Umbilical cord (tissue), 2 donors: Measurements from ENCODE around the gene ZNF593OS. TPM values are rescaled to one million over a fixed set of nuclear protein-coding genes. Genes with fewer than 3 reads are reported as not detected.

Experiments
- DNase-seq: peaks from one replicate; pipeline ENCODE4 v3.0.0-alpha.2; 2015; ENCODE audit warnings: low spot score
- total RNA-seq: library from RNA; depleted of rRNA; stranded (reverse); fragments of >200 nt; gene quantifications from one replicate; pipeline ENCODE4 v1.2.3, GENCODE V29; 2014; ENCODE audit warnings: low replicate concordance; ENCODE audit not compliant: insufficient read depth

The ZNF593OS gene
- total RNA-seq, 1 donor from 2014 or later: not detected

DNA sequence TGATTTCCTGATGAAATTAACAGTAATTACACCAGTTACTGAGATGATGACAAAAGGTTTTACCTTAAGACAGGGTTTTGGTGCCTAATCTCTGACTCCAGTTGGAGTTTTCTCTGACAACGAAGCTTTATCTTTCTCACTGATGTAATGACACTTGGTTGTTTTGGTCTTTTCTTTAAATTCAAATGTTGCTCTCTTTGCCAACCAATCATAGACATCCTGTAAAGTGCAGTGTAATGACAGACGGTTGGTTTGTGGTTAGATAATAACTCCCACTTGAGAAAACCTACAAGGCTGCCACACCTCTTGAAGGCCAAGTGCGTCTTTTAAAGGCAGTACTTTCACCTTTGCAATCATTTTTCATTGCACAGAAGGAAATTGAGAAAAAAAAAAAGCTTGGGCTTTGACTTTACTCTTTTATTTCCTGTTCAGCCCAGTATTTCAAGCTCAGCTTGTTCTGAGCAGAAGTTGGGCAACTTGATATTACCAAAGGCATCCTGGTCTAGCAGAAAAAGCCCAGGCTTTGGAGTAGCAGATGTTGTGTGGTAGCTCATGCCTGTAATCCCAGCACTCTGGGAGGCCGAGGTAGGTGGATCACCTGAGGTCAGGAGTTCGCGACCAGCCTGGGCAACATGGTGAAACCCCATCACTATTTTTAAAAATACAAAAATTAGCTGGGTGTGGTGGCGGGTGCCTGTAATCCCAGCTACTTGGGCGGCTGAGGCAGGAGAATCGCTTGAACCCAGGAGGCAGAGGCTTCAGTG, 45.1 kb downstream of the ZNF593OS start:
- DNase-seq: peak; percentile 31

DNA sequence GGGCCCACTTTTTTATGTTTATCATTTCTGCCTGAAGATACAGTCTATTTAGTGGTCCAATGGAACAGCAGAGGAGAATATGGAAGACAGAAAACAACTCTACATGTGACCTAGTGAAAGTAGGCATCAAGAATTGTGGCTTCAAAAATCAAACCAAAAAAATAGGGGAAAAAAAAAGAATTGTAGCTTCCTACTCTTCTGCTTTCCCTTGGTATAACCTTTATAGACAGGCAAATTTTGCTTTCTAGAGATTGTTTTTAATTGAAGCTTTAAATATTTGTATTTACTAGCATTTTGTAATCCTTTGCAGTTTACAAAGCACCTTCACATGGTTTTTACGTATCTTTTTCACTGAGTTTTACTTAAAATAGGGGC, 45.7 kb downstream of the ZNF593OS start:
- no peak for DNase-seq

DNA sequence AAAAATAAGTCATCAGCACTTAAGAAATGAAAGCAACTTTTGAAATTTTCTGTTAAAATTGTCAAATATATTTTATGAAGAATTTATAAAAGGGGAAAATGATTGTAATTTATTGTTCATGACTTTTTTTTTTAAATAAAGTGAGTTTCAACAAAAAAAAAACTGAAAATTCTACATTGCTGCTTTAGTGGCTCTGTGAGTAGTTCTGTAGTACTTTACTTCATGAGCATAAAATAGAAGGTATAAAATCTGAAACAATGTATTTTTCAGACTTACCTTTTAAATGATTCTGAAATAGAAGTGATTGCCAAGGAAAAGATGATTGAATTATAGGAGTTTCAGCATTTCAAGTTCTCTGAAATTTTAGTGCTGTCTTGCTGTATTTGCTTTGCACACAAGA, 46.2 kb downstream of the ZNF593OS start:
- no peak for DNase-seq

DNA sequence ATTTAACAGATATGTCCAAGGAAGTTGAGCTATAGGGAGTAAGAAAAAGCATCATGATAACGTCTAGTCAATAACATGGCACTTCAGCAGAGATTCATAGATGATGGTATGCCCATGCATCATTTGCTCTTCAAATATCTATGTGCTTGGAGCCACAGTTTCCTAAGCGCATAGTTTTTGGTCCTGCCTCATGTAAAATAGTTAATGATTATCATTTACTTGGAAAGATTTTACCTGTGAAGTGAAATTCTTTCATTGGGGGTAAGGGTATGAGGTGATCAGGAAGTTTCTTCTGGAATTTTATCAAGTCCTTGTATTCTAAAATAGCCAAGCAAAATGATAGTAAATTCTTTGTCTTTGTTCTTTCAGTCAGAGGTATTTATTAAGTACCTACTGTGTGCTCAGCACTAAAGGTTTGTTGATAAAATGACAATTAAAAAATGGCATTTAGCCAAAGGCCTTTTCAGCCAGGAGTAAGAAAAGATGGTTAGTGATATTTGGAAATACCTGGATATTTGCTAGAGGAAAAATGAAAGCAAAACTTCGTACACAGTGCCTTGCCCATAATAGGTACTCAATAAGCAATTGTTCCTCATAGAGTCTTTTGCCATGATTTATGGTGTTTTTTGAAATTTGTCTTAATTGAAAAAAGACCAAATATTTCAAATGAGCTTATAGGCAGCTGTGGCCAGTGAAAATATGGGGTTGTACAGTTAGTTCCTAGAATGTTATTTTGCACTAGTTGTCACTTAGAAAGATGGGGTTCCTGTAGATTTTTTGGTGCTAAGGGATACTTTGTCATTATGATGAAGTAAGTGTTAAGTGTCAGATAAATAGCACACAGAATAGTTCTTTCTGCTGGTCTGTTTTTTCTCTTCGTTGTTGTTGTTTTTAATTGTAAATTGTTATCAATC, 47.0 kb downstream of the ZNF593OS start:
- no peak for DNase-seq

DNA sequence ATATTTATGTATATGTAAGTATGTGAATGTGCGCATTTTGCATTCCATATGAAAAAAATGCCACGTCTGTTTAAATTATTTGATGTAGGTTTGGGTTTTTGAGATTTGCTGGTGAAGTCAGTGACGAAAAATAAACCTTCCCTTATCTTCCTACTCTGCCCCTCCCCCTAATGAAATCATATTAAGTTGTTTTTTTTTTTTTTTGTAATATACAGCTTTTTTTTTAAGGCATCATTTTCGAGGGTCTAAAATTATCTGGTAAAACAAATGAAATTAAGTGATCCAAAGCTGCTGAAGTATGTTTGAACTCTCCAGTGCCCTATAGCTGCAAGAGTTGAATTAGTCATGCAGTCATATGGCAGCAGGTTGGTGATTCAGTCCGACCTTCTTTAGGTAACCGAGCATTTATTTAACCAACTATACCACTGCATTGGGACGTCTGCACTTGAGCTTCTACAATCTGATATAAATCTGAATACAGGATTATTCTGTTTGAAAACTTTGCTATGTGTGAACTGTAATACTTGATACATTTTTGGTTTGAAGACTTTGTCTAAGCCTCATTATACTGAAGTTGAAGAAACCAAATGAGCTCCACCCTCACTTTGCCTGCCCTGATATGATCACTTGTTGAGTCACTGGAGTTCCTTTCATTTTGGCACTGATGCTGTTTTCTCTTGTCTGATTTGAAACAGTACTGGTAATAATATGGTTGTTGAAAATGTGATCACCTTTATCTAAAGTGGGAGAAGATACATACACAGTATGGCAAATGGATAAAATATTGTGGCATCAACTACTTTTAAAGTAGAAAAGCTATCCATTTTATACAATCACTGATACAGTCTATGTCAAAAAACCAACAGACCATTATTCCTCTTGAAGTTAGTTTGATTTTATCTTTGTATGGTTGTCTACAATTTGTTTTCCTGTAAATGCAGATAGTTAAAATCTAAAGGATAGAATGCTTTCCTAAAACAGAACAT, 48.4 kb downstream of the ZNF593OS start:
- DNase-seq: no peak

DNA sequence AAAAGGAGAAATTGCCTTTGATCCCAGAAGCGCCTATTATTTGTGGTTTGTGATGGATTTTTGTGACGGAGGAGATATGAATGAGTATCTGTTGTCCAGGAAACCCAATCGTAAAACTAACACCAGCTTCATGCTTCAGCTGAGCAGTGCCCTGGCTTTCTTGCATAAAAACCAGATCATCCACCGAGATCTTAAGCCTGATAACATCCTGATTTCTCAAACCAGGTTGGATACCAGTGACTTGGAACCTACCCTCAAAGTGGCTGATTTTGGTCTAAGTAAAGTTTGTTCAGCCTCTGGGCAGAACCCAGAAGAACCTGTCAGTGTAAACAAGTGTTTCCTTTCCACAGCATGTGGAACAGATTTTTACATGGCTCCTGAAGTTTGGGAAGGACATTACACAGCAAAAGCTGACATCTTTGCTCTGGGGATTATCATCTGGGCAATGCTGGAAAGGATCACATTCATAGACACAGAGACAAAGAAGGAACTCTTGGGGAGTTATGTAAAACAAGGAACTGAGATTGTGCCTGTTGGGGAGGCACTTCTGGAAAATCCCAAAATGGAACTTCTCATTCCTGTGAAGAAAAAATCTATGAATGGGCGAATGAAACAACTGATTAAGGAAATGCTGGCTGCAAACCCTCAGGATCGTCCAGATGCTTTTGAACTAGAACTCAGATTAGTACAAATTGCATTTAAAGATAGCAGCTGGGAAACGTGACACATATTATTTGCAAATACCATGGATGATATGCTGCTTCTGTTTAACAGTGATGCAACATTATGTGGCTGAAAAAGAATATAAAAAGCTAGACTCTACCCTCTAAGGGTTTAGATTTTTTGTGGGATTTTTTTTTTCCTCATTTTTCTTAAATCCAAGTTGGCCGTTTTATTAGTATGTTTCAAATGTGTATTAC, 49.5 kb downstream of the ZNF593OS start:
- peak; percentile 5 for DNase-seq

DNA sequence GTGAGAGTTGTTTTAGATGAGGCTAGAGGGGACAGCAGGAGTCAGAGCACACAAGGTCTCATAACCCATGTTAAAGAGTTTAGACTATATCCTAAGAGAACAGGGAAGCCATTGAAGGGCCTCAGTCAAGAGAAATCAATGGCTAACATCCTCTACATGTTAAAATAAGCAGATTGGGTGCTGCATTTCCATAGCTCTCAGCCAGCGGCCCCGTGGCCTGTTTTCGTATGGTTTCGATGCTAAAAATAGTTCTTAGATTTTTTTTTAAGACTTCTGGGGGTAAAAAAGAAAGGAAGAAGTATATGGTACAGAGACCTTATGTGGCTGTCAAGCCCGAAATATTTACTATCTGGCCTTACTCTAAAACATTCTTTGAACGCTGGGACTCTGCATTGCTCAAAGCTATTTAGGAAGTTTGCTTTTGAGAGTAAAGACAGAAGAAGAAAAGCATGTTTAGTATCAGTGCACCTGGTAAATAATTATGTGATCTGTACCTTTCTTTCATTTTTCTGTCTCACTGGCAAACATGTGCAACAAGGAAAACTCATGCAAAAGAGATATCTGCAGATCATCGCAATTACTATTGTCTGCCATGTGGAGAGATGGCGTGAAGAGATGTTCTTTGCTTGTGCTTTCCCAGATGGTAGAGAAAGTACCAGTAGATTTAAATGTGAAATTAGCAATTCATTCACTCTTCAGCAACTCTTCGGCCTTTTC, 51.6 kb downstream of the ZNF593OS start:
- peak; percentile 18 for DNase-seq

Other genes starting within 250 kb of the ZNF593OS start
- 5.1 TPM for gene PAFAH2, start 173.8 kb downstream of the ZNF593OS start, total RNA-seq
- gene EXTL1, start 150.1 kb downstream of the ZNF593OS start, total RNA-seq: 0.48 TPM
- gene SLC30A2, start 125.7 kb downstream of the ZNF593OS start, total RNA-seq: 1.2 TPM
- 0.96 TPM for gene TRIM63, start 104.2 kb downstream of the ZNF593OS start, total RNA-seq
- gene PDIK1L, start 60.0 kb downstream of the ZNF593OS start, total RNA-seq: 14.9 TPM
- gene FAM110D, start 12.8 kb downstream of the ZNF593OS start, total RNA-seq: 0.72 TPM
- not detected for gene C1orf232, start 2.9 kb downstream of the ZNF593OS start, total RNA-seq
- not detected for gene ZNF593, start 1.9 kb downstream of the ZNF593OS start, total RNA-seq
- gene CNKSR1, start 5.7 kb upstream of the ZNF593OS start, total RNA-seq: not detected
- gene CATSPER4, start 18.8 kb upstream of the ZNF593OS start, total RNA-seq: 1.7 TPM
- 1.7 TPM for gene CEP85, start 62.4 kb upstream of the ZNF593OS start, total RNA-seq
- gene SH3BGRL3, start 108.3 kb upstream of the ZNF593OS start, total RNA-seq: 12.5 TPM
- gene UBXN11, start 134.8 kb upstream of the ZNF593OS start, total RNA-seq: 8.2 TPM
- gene CD52, start 146.1 kb upstream of the ZNF593OS start, total RNA-seq: not detected
- 7.0 TPM for gene CRYBG2, start 182.3 kb upstream of the ZNF593OS start, total RNA-seq
- gene ZNF683, start 200.9 kb upstream of the ZNF593OS start, total RNA-seq: 1.4 TPM
- gene LIN28A, start 239.0 kb upstream of the ZNF593OS start, total RNA-seq: 1.4 TPM